Stomach (tissue), 19 donors: Measurements from ENCODE around the gene SLCO1B3. TPM values are rescaled to one million over a fixed set of nuclear protein-coding genes. Genes with fewer than 3 reads are reported as not detected.
A peak's percentile ranks its signal among the peaks of the same experiment; 100 is the strongest.
"Not testable (repeated sequence)": the region's sequence is repeated elsewhere in the genome, so short reads cannot be mapped to it uniquely, and the experiment has no call there.

Source experiments
- DNase-seq, 2 donors: peaks; one replicate each; pipeline versions ENCODE4 v3.0.0 to v3.0.0-alpha.2; 2013 to 2019
- H3K27ac ChIP-seq, 5 donors: fragments of 200-600 bp in 4 of 5; sonication (generic) in 4 of 5; one replicate each; pipeline ENCODE4 v1.5.1; 2013 to 2019; ENCODE audit warnings: mild to moderate bottlenecking in 1 of 5, moderate library complexity in 1 of 5
- H3K27me3 ChIP-seq, 3 donors: fragments of 200-600 bp; sonication (generic); one replicate each; pipeline ENCODE4 v1.5.1; 2017 to 2019; ENCODE audit warnings: mixed run types in 1 of 3
- H3K36me3 ChIP-seq, 4 donors: fragments of 200-600 bp; sonication (generic); 1 replicate in 3 of 4; 2 replicates in 1 of 4; pipeline ENCODE4 v1.5.1; 2016 to 2019
- H3K4me1 ChIP-seq, 4 donors: fragments of 200-600 bp; sonication (generic); one replicate each; pipeline ENCODE4 v1.5.1; 2016 to 2019
- H3K4me3 ChIP-seq, 4 donors: fragments of 200-600 bp; sonication (generic) in 3 of 4; one replicate each; pipeline ENCODE4 v1.5.1; 2016 to 2019; ENCODE audit warnings: mild to moderate bottlenecking in 1 of 4
- H3K9me3 ChIP-seq, 4 donors: fragments of 200-600 bp; sonication (generic); one replicate each; pipeline ENCODE4 v1.5.1; 2016 to 2019
- EP300 ChIP-seq: sonication (generic); formaldehyde crosslinking; IDR thresholded peaks from one replicate; pipeline ENCODE4 v1.6.1; 2017; ENCODE audit warnings: antibody characterized with exemption
- POLR2A ChIP-seq, 4 donors: fragments of 450-650 bp; IDR thresholded peaks; one replicate each; pipeline ENCODE4 v1.6.1; 2016; ENCODE audit warnings: antibody characterized with exemption in 4 of 4, control low read depth in 2 of 4, mild to moderate bottlenecking in 1 of 4, moderate library complexity in 1 of 4
- POLR2AphosphoS5 ChIP-seq, 3 donors: sonication (generic); formaldehyde crosslinking; IDR thresholded peaks; one replicate each; pipeline ENCODE4 v1.6.1; 2016; ENCODE audit warnings: antibody characterized with exemption in 3 of 3
- WGBS, 5 donors: extraction: QIAGEN DNeasy Blood & Tissue Kit in 3 of 5; methylation state at CpG; one replicate each; pipeline versions ENCODE4 v1.1.5 to v1.1.7; 2013 to 2018; 5-methylcytosine and 5-hydroxymethylcytosine counted together
- intact Hi-C: fragments of 100-400 bp; cut with DNase I; formaldehyde crosslinking; loops from one replicate; pipeline ENCODE4 v1.15.1; 2023; ENCODE audit warnings: low total_unique reads
- long read RNA-seq, 10 donors: transcript quantifications; one replicate each; lab custom pipeline, GENCODE V29; 2026
- polyA plus RNA-seq, 3 donors: library from polyadenylated mRNA; stranded (reverse); fragments of 200-250 nt; gene quantifications; one replicate each; pipeline ENCODE4 v1.2.3, GENCODE V29; 2013
- total RNA-seq, 5 donors: library from RNA; depleted of rRNA; stranded (reverse); fragments of >200 nt; gene quantifications; one replicate each; pipeline versions ENCODE4 v1.1.0 to v1.2.3, GENCODE V29; 2014 to 2016
- TF ChIP-seq, protein P1 (sequence below), 7 experiments: fragments of 450-650 bp in 4 of 7; fragments of 200-600 bp in 3 of 7; sonication (generic) in 3 of 7; IDR thresholded peaks; one replicate each; pipeline ENCODE4 v1.5.1; 2016 to 2019; ENCODE audit warnings: antibody characterized with exemption in 7 of 7, control low read depth in 2 of 7, mild to moderate bottlenecking in 1 of 7
- donor health status: healthy with polysubstance abuse.
- donor health status: Bipolar disorder and iron deficiency.
- donor health status: healthy.

SLCO1B3 gene
- total RNA-seq: not detected
- polyA plus RNA-seq: under 1 TPM in 2 of 3 donors, not detected in 1; 0.30 to 0.76 TPM
- long read RNA-seq, donor 1: 0 reads
- long read RNA-seq, donor 2: 0 reads
- long read RNA-seq, donor 3: 0 reads
- long read RNA-seq, donor 4: 0 reads
- long read RNA-seq, donor 5: 0 reads
- long read RNA-seq, donor 6: 0 reads
- long read RNA-seq, donor 7: 0 reads
- long read RNA-seq, donor 8: 0 reads
- long read RNA-seq, donor 9: 0 reads
- long read RNA-seq, donor 10: 0 reads

- intact Hi-C loops: no loop called here
- H3K36me3 ChIP-seq: no peaks in the 10 kb centered on the region
- H3K4me3 ChIP-seq: no peak within 1 kb of the TSS
- no peak within 1 kb of the TSS for H3K27ac ChIP-seq
- H3K4me1 ChIP-seq: no peaks in the 10 kb centered on the region
- no peak for DNase-seq
- no peak for TF ChIP-seq EP300
- no peak for TF ChIP-seq POLR2A (IDR thresholded peaks at IDR 0.05)
- no peaks in the 10 kb centered on the region for H3K27me3 ChIP-seq
- H3K9me3 ChIP-seq: peaks cover 0 to 4% (median 2%) of the 10 kb centered on the region in 4 donors
- 85 to 93% (median 90%) methylated on average over 2 of the region's 2 CpGs for WGBS, 5 donors
Measured at GRCh38 chr12:20810487-20810886, at the start of gene SLCO1B3. Gene SLCO1B3 (plus strand): TSS chr12:20810705. CDS start chr12:20815739, 5,034 bp downstream.

DNA sequence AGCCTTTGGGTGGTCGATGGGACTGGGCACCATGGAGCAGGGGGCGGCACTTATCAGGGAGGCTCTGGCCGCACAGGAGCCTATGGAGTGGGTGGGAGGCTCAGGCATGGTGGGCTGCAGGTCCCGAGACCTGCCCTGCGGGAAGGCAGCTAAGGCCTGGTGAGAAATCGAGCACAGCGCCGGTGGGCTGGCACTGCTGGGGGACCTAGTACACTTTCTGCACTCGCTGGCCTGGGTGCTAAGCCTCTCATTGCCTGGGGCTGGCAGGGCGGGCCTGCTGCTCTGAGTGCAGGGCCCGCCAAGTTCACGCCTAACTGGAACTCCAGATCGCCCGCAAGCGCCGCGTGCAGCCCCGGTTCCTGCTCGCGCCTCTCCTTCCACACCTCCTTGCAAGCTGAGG, 33.1 kb upstream of the SLCO1B3 start:
- H3K27ac ChIP-seq: no peak overlapping the region
- no peaks in the 10 kb centered on the region for H3K36me3 ChIP-seq
- DNase-seq: no peak
- intact Hi-C loops: no loop called here
- TF ChIP-seq EP300 (no peak), POLR2A (IDR thresholded peaks at IDR 0.05) (no peak), POLR2AphosphoS5 (IDR thresholded peaks at IDR 0.05) (no peak)
- TF ChIP-seq, protein P1, sequence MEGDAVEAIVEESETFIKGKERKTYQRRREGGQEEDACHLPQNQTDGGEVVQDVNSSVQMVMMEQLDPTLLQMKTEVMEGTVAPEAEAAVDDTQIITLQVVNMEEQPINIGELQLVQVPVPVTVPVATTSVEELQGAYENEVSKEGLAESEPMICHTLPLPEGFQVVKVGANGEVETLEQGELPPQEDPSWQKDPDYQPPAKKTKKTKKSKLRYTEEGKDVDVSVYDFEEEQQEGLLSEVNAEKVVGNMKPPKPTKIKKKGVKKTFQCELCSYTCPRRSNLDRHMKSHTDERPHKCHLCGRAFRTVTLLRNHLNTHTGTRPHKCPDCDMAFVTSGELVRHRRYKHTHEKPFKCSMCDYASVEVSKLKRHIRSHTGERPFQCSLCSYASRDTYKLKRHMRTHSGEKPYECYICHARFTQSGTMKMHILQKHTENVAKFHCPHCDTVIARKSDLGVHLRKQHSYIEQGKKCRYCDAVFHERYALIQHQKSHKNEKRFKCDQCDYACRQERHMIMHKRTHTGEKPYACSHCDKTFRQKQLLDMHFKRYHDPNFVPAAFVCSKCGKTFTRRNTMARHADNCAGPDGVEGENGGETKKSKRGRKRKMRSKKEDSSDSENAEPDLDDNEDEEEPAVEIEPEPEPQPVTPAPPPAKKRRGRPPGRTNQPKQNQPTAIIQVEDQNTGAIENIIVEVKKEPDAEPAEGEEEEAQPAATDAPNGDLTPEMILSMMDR (IDR thresholded peaks at IDR 0.05): no peak
- no peaks in the 10 kb centered on the region for H3K27me3 ChIP-seq
- no peak overlapping the region for H3K4me3 ChIP-seq
- 85 to 97% (median 88%) methylated on average over 7 to 20 of the region's 20 CpGs for WGBS, 5 donors
- peaks cover 0 to 8% (median 0%) of the 10 kb centered on the region in 4 donors for H3K9me3 ChIP-seq
- H3K4me1 ChIP-seq: no peaks in the 10 kb centered on the region

GRCh38 chr12:20778969-20779368, 31.5 kb upstream of the SLCO1B3 start:
- peaks cover 0 to 8% (median 0%) of the 10 kb centered on the region in 4 donors for H3K9me3 ChIP-seq
- H3K36me3 ChIP-seq: no peaks in the 10 kb centered on the region
- no peaks in the 10 kb centered on the region for H3K27me3 ChIP-seq
- no peak overlapping the region for H3K4me3 ChIP-seq
- TF ChIP-seq EP300: no peak
- TF ChIP-seq, protein P1 (IDR thresholded peaks at IDR 0.05): no peak
- TF ChIP-seq POLR2AphosphoS5 (IDR thresholded peaks at IDR 0.05): no peak
- no peak for TF ChIP-seq POLR2A (IDR thresholded peaks at IDR 0.05)
- WGBS, 5 donors: 45 to 66% (median 49%) methylated on average over 2 of the region's 2 CpGs
- intact Hi-C loops: no loop called here
- DNase-seq: peak in 1 of 2 donors; percentile 33
- H3K4me1 ChIP-seq: no peaks in the 10 kb centered on the region
- no peak overlapping the region for H3K27ac ChIP-seq

DNA sequence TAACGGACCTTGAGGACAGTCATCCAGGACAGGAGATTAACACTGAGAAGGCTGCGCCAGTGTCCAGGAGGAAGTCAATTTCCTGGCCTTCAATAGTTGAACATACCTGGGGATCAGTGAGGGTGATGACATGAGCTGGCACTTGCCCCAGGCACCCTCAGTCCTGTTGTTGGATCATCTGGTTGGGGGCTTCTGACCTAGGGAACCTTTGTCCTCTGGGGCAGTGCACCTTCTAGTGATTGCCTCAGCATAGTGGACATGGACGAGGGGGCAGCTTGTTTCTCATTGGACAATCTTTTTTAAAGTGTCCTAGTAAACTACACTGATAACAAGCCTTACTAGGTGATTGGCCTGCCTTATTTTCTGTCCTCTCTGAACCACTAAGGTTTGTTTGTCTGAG, 30.5 kb upstream of the SLCO1B3 start:
- H3K36me3 ChIP-seq, H3K4me3 ChIP-seq, H3K27me3 ChIP-seq, DNase-seq, intact Hi-C loops, H3K9me3 ChIP-seq, H3K27ac ChIP-seq, H3K4me1 ChIP-seq: not testable (repeated sequence)
- 43 to 97% (median 70%) methylated on average over 2 to 3 of the region's 3 CpGs for WGBS, 5 donors

DNA sequence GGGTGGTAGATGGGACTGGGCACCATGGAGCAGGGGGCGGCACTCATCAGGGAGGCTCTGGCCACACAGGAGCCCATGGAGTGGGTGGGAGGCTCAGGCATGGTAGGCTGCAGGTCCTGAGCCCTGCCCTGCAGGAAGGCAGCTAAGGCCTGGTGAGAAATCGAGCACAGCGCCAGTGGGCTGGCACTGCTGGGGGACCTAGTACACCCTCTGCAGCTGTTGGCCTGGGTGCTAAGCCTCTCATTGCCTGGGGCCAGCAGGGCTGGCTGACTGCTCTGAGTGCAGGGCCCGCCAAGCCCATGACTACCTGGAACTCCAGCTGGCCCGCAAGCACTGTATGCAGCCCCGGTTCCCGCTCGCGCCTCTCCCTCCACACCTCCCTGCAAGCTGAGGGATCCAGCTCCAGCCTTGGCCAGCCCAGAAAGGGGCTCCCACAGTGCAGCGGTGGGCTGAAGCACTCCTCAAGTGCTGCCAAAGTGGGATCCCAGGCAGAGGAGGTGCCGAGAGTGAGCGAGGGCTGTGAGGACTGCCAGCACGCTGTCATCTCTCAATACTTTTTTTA, 26.6 kb upstream of the SLCO1B3 start:
- DNase-seq, H3K27ac ChIP-seq, H3K4me1 ChIP-seq, H3K27me3 ChIP-seq, H3K4me3 ChIP-seq, H3K36me3 ChIP-seq, H3K9me3 ChIP-seq, intact Hi-C loops: not testable (repeated sequence)
- 92 to 96% (median 96%) methylated on average over 10 to 13 of the region's 13 CpGs for WGBS, 5 donors

GRCh38 chr12:20792971-20793370, 17.5 kb upstream of the SLCO1B3 start:
- intact Hi-C loops: no loop called here
- Histone ChIP-seq H3K36me3 (no peaks in the 10 kb centered on the region), H3K9me3 (no peaks in the 10 kb centered on the region), H3K4me3 (no peak overlapping the region), H3K4me1 (no peaks in the 10 kb centered on the region), H3K27me3 (no peaks in the 10 kb centered on the region), H3K27ac (no peak overlapping the region)
- DNase-seq: no peak
- TF ChIP-seq POLR2A (IDR thresholded peaks at IDR 0.05) (no peak), EP300 (no peak), POLR2AphosphoS5 (IDR thresholded peaks at IDR 0.05) (no peak)
- TF ChIP-seq, protein P1 (IDR thresholded peaks at IDR 0.05): no peak
- 79 to 95% (median 91%) methylated on average over 1 of the region's 1 CpG for WGBS, 5 donors
